ENCODE measurements around the gene CDO1.

- TF ChIP-seq CTCF (optimal IDR thresholded peaks at IDR 0.05 in 1 of 3, IDR thresholded peaks at IDR 0.05 in 1 of 3, conservative IDR thresholded peaks at IDR 0.05 in 1 of 3; ENCODE audit: extremely low read depth in 1 of 3, insufficient read depth in 2 of 3, low read length in 3 of 3) = no peak
- no peak for TF ChIP-seq EZH2 (IDR thresholded peaks at IDR 0.05; ENCODE audit: low read length)
Measured at GRCh38 chr5:115806986-115807653, 9.3 kb downstream of the CDO1 start.
